Measurements from ENCODE around the gene C2orf72. TPM values are rescaled to one million over a fixed set of nuclear protein-coding genes. Genes with fewer than 3 reads are reported as not detected.

Gene C2orf72
- polyA plus RNA-seq, 3 donors, result not detected

- Histone ChIP-seq H3K79me2 (ENCODE audit: insufficient read depth, low read length) (no peaks in the 10 kb centered on the region), H2AFZ (ENCODE audit: insufficient read depth, low read depth, low read length, poor library complexity, severe bottlenecking) (no peak overlapping the region), H3K4me3 (replicated peaks in 1 of 3; ENCODE audit: low read depth in 2 of 3, low read length in 3 of 3) (no peak overlapping the region), H3K9me3 (replicated peaks in 1 of 2; ENCODE audit: control insufficient read depth in 1 of 2, insufficient read depth in 1 of 2, low read length in 2 of 2) (no peaks in the 10 kb centered on the region), H3K36me3 (replicated peaks in 1 of 2; ENCODE audit: control insufficient read depth in 1 of 2, insufficient read depth in 2 of 2, low read length in 2 of 2) (no peaks in the 10 kb centered on the region), H3K27ac (ENCODE audit: low read depth in 1 of 2, low read length in 2 of 2) (no peak overlapping the region), H3K4me2 (replicated peaks; ENCODE audit: extremely low read depth, low read length, poor library complexity, severe bottlenecking) (no peak overlapping the region), H3K4me1 (ENCODE audit: control insufficient read depth in 1 of 2, insufficient read depth in 2 of 2, low read length in 2 of 2) (no peaks in the 10 kb centered on the region), H3K27me3 (ENCODE audit: control insufficient read depth in 2 of 2, insufficient read depth in 2 of 2, low read length in 2 of 2) (peaks cover 4 to 15% of the 10 kb centered on the region in 2 donors), H3K9ac (ENCODE audit: insufficient read depth, low read length, poor library complexity, severe bottlenecking) (no peak overlapping the region), H4K20me1 (ENCODE audit: insufficient read depth, low read length) (no peaks in the 10 kb centered on the region)
- DNase-seq, result no peak
- H3K9me3 Mint-ChIP-seq, result peaks cover 0 to 4% (median 2%) of the 10 kb centered on the region in 7 donors
- H3K36me3 Mint-ChIP-seq, result no peaks in the 10 kb centered on the region
- intact Hi-C loops (cut with micrococcal nuclease), result no loop called here
- H3K27me3 Mint-ChIP-seq (ENCODE audit: low read depth in 3 of 3), result peaks cover 20 to 42% (median 21%) of the 10 kb centered on the region in 3 donors
- H3K4me1 Mint-ChIP-seq, result peaks cover 6% of the 10 kb centered on the region
- no peak overlapping the region for H3K4me3 Mint-ChIP-seq
- no peak overlapping the region for H3K27ac Mint-ChIP-seq
- no peak for TF ChIP-seq CTCF (IDR thresholded peaks at IDR 0.05)
Observed at GRCh38 chr2:230996661-230997060, 40.7 kb upstream of the C2orf72 start.

GRCh38 chr2:230998882-230999281, 38.4 kb upstream of the C2orf72 start:
- H3K4me3 Mint-ChIP-seq, result no peak overlapping the region
- no peak overlapping the region for H3K27ac ChIP-seq (ENCODE audit: low read depth in 1 of 2, low read length in 2 of 2)
- no peaks in the 10 kb centered on the region for H3K9me3 ChIP-seq (replicated peaks in 1 of 2; ENCODE audit: control insufficient read depth in 1 of 2, insufficient read depth in 1 of 2, low read length in 2 of 2)
- H3K4me3 ChIP-seq (replicated peaks in 1 of 3; ENCODE audit: low read depth in 2 of 3, low read length in 3 of 3), result no peak overlapping the region
- no peak overlapping the region for H2AFZ ChIP-seq (ENCODE audit: insufficient read depth, low read depth, low read length, poor library complexity, severe bottlenecking)
- no peak overlapping the region for H3K9ac ChIP-seq (ENCODE audit: insufficient read depth, low read length, poor library complexity, severe bottlenecking)
- H3K4me1 Mint-ChIP-seq, result peaks cover 6% of the 10 kb centered on the region
- no peak overlapping the region for H3K27ac Mint-ChIP-seq
- H3K27me3 Mint-ChIP-seq (ENCODE audit: low read depth in 3 of 3), result peaks cover 16 to 39% (median 19%) of the 10 kb centered on the region in 3 donors
- no CpG with 5 or more reads among the region's 2 CpGs for WGBS (ENCODE audit: insufficient coverage)
- H3K27me3 ChIP-seq (ENCODE audit: control insufficient read depth in 2 of 2, insufficient read depth in 2 of 2, low read length in 2 of 2), result peaks cover 3 to 10% of the 10 kb centered on the region in 2 donors
- no peak overlapping the region for H3K4me2 ChIP-seq (replicated peaks; ENCODE audit: extremely low read depth, low read length, poor library complexity, severe bottlenecking)
- no peak for DNase-seq
- intact Hi-C loops (cut with micrococcal nuclease), result no loop called here
- no peaks in the 10 kb centered on the region for H3K79me2 ChIP-seq (ENCODE audit: insufficient read depth, low read length)
- H3K4me1 ChIP-seq (ENCODE audit: control insufficient read depth in 1 of 2, insufficient read depth in 2 of 2, low read length in 2 of 2), result no peaks in the 10 kb centered on the region
- TF ChIP-seq CTCF (IDR thresholded peaks at IDR 0.05), result no peak
- peaks cover 0 to 4% (median 2%) of the 10 kb centered on the region in 7 donors for H3K9me3 Mint-ChIP-seq
- no peaks in the 10 kb centered on the region for H3K36me3 Mint-ChIP-seq
- no peaks in the 10 kb centered on the region for H4K20me1 ChIP-seq (ENCODE audit: insufficient read depth, low read length)
- H3K36me3 ChIP-seq (replicated peaks in 1 of 2; ENCODE audit: control insufficient read depth in 1 of 2, insufficient read depth in 2 of 2, low read length in 2 of 2), result no peaks in the 10 kb centered on the region
